Fibroblast of skin of scalp (primary cell): ENCODE data around the gene ATRX.
A peak's percentile ranks its signal among the peaks of the same experiment; 100 is the strongest.

Experiments used
- DNase-seq: peaks from one replicate; pipeline ENCODE4 v3.0.0-alpha.2; 2013

Gene ATRX

GRCh38 chrX:77493677-77494553 is 292.1 kb downstream of the ATRX start:
- DNase-seq: peak; percentile 90

GRCh38 chrX:77484045-77484444 is 302.0 kb downstream of the ATRX start:
- DNase-seq: no peak

DNA sequence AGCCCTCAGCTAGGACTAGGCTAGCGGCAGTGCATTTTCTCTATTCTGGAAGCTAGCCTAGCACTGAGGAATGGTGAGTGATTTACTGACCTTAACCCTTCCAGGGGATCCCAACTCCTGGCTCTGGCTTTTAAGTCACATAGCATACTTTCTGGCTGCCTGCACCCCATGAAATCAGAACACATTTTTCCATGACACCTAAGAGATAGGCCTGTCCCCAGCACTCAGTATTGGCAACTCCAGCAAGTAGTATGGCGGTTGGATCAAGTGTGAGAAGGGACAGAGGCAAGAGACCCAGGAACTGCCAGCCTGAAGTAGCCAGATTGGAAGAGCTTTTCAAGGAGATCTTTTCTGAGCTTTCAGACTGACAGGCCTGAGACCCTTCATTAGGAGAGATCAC is 330.6 kb downstream of the ATRX start:
- DNase-seq: no peak
